Stimulated activated CD4-positive, alpha-beta T cell treated with anti-CD3 and anti-CD28 coated beads, Interleukin-4, amount 100 ng/mL, for 1 hour (primary cell): ENCODE results near the gene PLCH2.
"Not testable (repeated sequence)": the region's sequence is repeated elsewhere in the genome, so short reads cannot be mapped to it uniquely, and the experiment has no call there.

ENCODE experiments used
- DNase-seq: peaks from one replicate; pipeline ENCODE4 v3.0.0-alpha.2; 2020

The PLCH2 gene

GRCh38 chr1:2441746-2442145 is 34.3 kb upstream of the PLCH2 start:
- no peak for DNase-seq

- DNase-seq: no peak
Measured at GRCh38 chr1:2442661-2443060, 33.4 kb upstream of the PLCH2 start.

- peak; percentile 28 for DNase-seq
Measured at GRCh38 chr1:2443277-2444137, 32.6 kb upstream of the PLCH2 start.

- DNase-seq: no peak
Measured at GRCh38 chr1:2444138-2444591, 31.9 kb upstream of the PLCH2 start.

GRCh38 chr1:2445162-2445822 is 30.8 kb upstream of the PLCH2 start:
- no peak for DNase-seq

- DNase-seq: no peak
Measured at GRCh38 chr1:2445823-2446215, 30.3 kb upstream of the PLCH2 start.

- no peak for DNase-seq
Measured at GRCh38 chr1:2446394-2446793, 29.7 kb upstream of the PLCH2 start.

- no peak for DNase-seq
Measured at GRCh38 chr1:2446861-2447260, 29.2 kb upstream of the PLCH2 start.

GRCh38 chr1:2447276-2448097 is 28.6 kb upstream of the PLCH2 start:
- no peak for DNase-seq

- no peak for DNase-seq
Measured at GRCh38 chr1:2448098-2448445, 28.0 kb upstream of the PLCH2 start.

GRCh38 chr1:2449636-2450454 is 26.2 kb upstream of the PLCH2 start:
- DNase-seq: no peak

- no peak for DNase-seq
Measured at GRCh38 chr1:2451741-2452140, 24.3 kb upstream of the PLCH2 start.

- no peak for DNase-seq
Measured at GRCh38 chr1:2452201-2452931, 23.7 kb upstream of the PLCH2 start.

- DNase-seq: no peak
Measured at GRCh38 chr1:2452932-2453315, 23.2 kb upstream of the PLCH2 start.

- no peak for DNase-seq
Measured at GRCh38 chr1:2454227-2454626, 21.9 kb upstream of the PLCH2 start.

GRCh38 chr1:2455757-2456156 is 20.3 kb upstream of the PLCH2 start:
- no peak for DNase-seq

GRCh38 chr1:2457444-2457843 is 18.6 kb upstream of the PLCH2 start:
- DNase-seq: no peak

- DNase-seq: no peak
Measured at GRCh38 chr1:2458687-2459086, 17.4 kb upstream of the PLCH2 start.

GRCh38 chr1:2459102-2459753 is 16.9 kb upstream of the PLCH2 start:
- DNase-seq: not testable (repeated sequence)

GRCh38 chr1:2459757-2460156 is 16.3 kb upstream of the PLCH2 start:
- DNase-seq: no peak

- DNase-seq: no peak
Measured at GRCh38 chr1:2460203-2460602, 15.9 kb upstream of the PLCH2 start.
